ENCODE data around the gene NFIX. TPM values are rescaled to one million over a fixed set of nuclear protein-coding genes. Genes with fewer than 3 reads are reported as not detected.

Gene NFIX
- total RNA-seq, 1 experiment from 2014 or later: 69.7 TPM

DNA sequence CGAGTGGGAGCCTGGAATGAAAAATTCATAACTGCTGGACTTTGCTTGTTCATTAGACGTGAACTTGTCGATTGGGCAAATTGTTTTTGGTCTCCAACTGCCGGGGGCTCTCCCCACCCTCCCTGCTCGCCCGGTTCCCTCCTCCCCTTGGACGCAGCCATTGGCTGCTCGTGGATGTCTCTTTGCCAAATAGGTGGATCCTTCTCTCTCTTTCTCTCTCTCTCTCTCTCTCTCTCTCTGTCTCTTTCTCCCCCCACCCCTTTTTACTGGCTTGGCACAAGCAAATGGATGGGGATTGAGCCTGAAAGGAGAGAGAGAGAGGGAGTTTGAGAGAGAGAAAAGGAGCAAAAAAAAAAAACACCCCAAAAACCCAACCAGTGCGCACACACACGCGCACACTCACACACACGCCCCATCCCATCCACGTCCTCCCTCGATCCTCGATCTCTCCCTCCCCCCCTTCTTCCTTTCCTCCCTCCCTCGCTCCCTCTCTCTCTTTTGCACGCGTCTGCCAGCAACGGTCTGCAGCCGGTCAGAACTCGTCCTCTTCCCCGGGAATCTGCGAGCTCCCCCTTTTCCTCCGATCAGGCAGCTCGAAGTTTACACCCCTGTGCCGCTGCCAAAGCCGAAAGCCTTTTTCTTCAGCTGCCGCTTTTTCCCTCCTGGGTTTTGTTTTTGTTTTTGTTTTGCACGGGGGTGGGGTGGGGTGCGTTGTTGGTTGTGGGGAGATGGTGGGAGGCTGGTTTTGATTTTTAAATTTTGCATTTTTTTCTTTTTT is 27.8 kb downstream of the NFIX start:
- H3K9me3 ChIP-seq (ENCODE audit: low read depth, low read length, poor library complexity, severe bottlenecking): no peaks in the 10 kb centered on the region
- ChIA-PET POLR2A (ENCODE audit: low non-redundant PET) (interaction anchor here (0.6 to 0.7 kb wide), 2 partner anchors 43 to 277 kb away, joined by 3 to 4 read pairs; no protein-coding TSS in a partner anchor), CTCF (interaction anchor here (0.7 kb wide), 2 partner anchors 15 to 330 kb away, joined by 3 to 17 read pairs; no protein-coding TSS in a partner anchor)
- H3K4me1 ChIP-seq (ENCODE audit: insufficient read depth, low read length, poor library complexity, severe bottlenecking): peaks cover 51% of the 10 kb centered on the region
- TF ChIP-seq EZH2 (IDR thresholded peaks at IDR 0.05; ENCODE audit: borderline replicate concordance, low read depth, low read length, poor library complexity, severe bottlenecking): no peak
- TF ChIP-seq CTCF (conservative IDR thresholded peaks at IDR 0.05; ENCODE audit: low read depth, low read length): no peak
- peak; percentile 94 for DNase-seq (ENCODE audit: low spot score)
- H3K4me3 ChIP-seq (ENCODE audit: low read depth, low read length, poor library complexity, severe bottlenecking): peak overlapping the region; percentile 51
- H3K27me3 ChIP-seq (replicated peaks; ENCODE audit: insufficient read depth, low read depth, low read length, poor library complexity): no peaks in the 10 kb centered on the region
- peaks cover 9% of the 10 kb centered on the region for H3K36me3 ChIP-seq (ENCODE audit: insufficient read depth, low read length, poor library complexity, severe bottlenecking)
- intact Hi-C loops (cut with micrococcal nuclease; ENCODE audit: unreplicated experiment): no loop called here
- peak overlapping the region; percentile 84 for H3K27ac ChIP-seq (ENCODE audit: low read depth, low read length, poor library complexity, severe bottlenecking)
- no TSS peak for BruUV-seq (replicated peaks)

- DNase-seq (ENCODE audit: low spot score): no peak
- Histone ChIP-seq H3K27ac (ENCODE audit: low read depth, low read length, poor library complexity, severe bottlenecking) (peak overlapping the region; percentile 84), H3K36me3 (ENCODE audit: insufficient read depth, low read length, poor library complexity, severe bottlenecking) (peaks cover 9% of the 10 kb centered on the region), H3K27me3 (replicated peaks; ENCODE audit: insufficient read depth, low read depth, low read length, poor library complexity) (no peaks in the 10 kb centered on the region), H3K4me1 (ENCODE audit: insufficient read depth, low read length, poor library complexity, severe bottlenecking) (peaks cover 45% of the 10 kb centered on the region), H3K9me3 (ENCODE audit: low read depth, low read length, poor library complexity, severe bottlenecking) (no peaks in the 10 kb centered on the region), H3K4me3 (ENCODE audit: low read depth, low read length, poor library complexity, severe bottlenecking) (peak overlapping the region; percentile 51)
- ChIA-PET CTCF (interaction anchor here (0.7 kb wide), 2 partner anchors 14 to 330 kb away, joined by 3 to 17 read pairs; no protein-coding TSS in a partner anchor), POLR2A (ENCODE audit: low non-redundant PET) (interaction anchor here (0.7 kb wide), 1 partner anchor 276 kb away, joined by 4 read pairs; no protein-coding TSS in a partner anchor)
- TF ChIP-seq CTCF (conservative IDR thresholded peaks at IDR 0.05; ENCODE audit: low read depth, low read length) (no peak), EZH2 (IDR thresholded peaks at IDR 0.05; ENCODE audit: borderline replicate concordance, low read depth, low read length, poor library complexity, severe bottlenecking) (no peak)
- intact Hi-C loops (cut with micrococcal nuclease; ENCODE audit: unreplicated experiment): no loop called here
- BruUV-seq (replicated peaks): no TSS peak
Observed at GRCh38 chr19:13023656-13024055, 28.4 kb downstream of the NFIX start.

- ChIA-PET POLR2A (ENCODE audit: low non-redundant PET) (no interaction called here), CTCF (no interaction called here)
- Histone ChIP-seq H3K27ac (ENCODE audit: low read depth, low read length, poor library complexity, severe bottlenecking) (no peak overlapping the region), H3K9me3 (ENCODE audit: low read depth, low read length, poor library complexity, severe bottlenecking) (no peaks in the 10 kb centered on the region), H3K36me3 (ENCODE audit: insufficient read depth, low read length, poor library complexity, severe bottlenecking) (peaks cover 9% of the 10 kb centered on the region), H3K4me3 (ENCODE audit: low read depth, low read length, poor library complexity, severe bottlenecking) (peak overlapping the region; percentile 51), H3K4me1 (ENCODE audit: insufficient read depth, low read length, poor library complexity, severe bottlenecking) (peaks cover 45% of the 10 kb centered on the region), H3K27me3 (replicated peaks; ENCODE audit: insufficient read depth, low read depth, low read length, poor library complexity) (no peaks in the 10 kb centered on the region)
- BruUV-seq (replicated peaks): no TSS peak
- DNase-seq (ENCODE audit: low spot score): no peak
- intact Hi-C loops (cut with micrococcal nuclease; ENCODE audit: unreplicated experiment): no loop called here
- TF ChIP-seq CTCF (conservative IDR thresholded peaks at IDR 0.05; ENCODE audit: low read depth, low read length): no peak
- no peak for TF ChIP-seq EZH2 (IDR thresholded peaks at IDR 0.05; ENCODE audit: borderline replicate concordance, low read depth, low read length, poor library complexity, severe bottlenecking)
Observed at GRCh38 chr19:13024126-13024950, 29.1 kb downstream of the NFIX start.

Data from A673 (cell line).